ENCODE results near the gene AKR1D1.

- TF ChIP-seq CTCF (IDR thresholded peaks at IDR 0.05; ENCODE audit: borderline replicate concordance, extremely low read depth, low read length, poor library complexity, severe bottlenecking) = no peak
- no peak for TF ChIP-seq EZH2 (IDR thresholded peaks at IDR 0.05; ENCODE audit: borderline replicate concordance, low read depth, low read length, severe bottlenecking)
Measured at GRCh38 chr7:138033241-138033640, 43.0 kb upstream of the AKR1D1 start.

All from DND-41 (cell line).